ENCODE results near the gene GRHPR.

GRHPR gene

DNA sequence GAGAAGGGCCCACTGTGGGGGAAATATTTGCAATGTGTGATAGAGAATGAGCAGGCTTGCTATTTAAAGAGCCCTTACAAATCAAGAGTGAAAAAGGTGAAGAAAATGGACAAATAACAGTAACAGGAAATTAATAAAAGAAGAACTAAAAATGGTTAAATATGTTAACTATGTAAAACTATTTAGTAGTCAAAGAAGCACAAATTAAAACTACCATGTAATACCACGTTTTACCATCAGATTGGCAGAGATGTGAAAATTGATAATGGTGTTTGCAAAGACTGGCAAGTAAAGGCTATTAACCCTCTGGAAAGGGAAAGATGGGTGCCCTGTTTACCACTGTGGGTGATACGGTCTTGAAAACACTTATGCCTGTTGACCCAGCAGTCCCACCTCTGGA lies 23.2 kb upstream of the GRHPR start:
- DNase-seq: no peak

DNA sequence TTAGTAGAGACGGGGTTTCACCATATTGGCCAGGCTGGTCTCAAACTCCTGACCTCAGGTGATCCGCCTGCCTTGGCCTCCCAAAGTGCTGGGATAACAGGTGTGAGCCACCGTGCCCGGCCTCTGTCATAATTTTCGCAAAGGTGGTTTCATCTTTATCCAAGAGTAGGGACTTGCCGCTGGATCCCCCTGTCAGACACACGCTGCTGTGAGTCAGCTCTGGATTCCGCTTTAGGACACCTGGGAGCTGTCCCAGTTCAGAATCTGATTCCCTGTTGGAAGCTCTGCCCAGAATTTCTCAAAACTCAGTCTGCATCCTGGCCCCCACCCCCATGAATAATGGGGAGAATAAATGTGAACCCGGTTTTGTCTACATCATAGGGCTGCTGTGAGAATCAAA lies 17.9 kb upstream of the GRHPR start:
- no peak for DNase-seq

DNA sequence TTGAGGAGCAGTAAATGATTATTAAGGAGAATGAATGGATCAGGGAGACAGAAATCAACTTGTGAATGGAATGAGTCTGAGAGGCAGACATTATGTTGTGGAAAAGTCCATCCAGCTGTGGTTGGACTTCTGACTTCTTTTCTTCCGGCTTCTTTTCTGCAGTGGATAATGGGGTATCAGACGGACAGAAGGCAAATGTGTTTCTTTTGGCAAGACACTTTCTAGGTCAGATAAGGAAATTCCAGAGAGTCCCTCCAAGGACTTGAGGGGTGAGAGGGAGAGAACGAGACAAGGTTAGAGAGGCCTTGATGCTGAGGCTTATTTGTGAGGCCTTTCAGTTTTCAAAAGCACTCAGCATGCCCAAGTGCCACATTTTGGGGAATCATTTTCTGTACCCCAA lies 17.1 kb upstream of the GRHPR start:
- DNase-seq: no peak

DNA sequence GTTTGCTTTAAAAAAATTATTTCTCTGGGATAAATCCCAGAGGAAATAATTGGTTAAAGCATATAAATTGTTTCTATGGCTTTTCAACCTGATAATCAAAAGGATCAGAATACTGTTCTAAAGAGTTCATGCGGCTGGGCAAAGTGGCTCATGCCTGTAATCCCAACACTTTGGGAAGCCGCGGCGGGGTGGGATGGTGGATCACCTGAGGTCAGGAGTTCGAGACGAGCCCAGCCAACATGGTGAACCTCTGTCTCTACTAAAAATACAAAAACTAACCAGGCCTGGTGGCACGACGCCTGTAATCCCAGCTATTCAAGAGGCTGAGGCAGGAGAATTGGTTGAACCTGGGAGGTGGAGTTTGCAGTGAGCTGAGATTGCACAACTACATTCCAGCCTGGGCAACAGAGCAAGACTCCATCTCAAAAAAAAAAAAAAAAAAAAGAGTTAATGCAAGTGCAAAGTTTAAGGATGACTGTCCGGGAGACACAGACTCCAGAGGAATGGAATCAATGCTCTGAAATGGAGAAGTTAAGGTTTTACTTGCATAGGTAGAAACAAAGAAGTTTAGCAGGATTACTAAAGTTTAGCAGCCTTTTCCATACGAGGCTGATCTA lies 16.6 kb upstream of the GRHPR start:
- no peak for DNase-seq

DNA sequence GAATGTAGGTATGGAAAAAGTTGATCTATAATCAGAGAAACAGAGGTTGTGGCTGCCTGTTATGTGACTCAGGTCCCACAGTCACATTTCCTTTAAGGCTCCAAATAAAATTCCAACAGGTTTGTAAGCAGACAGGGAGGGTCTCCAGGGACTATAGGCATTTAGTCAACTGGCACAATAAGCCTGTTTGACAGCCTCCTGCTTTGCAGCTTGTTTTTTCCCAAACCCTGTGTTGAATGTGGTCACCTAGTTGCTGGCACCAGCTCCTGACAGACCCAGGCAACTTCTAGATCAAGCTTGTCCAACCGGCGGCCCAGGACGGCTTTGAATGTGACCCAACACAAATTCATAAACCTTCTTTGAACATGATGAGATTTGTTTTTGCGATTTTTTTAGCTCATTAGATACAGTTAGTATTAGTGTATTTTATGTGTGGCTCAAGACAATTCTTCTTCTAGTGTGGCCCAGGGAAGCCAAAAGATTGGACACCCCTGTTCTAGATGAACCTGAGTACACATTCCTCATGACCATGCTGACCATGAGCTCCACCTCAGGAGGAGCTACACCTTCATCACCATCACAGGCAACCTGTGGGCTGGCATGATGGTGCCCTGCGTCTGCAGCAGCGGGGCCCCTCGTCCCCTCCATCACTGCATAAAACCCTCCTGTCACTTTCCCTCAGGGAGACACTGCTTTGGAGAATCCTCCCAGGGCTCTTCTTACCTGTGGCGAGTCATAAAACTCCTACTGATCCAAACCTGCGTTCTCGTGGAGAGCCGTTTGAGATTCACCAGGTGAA lies 15.7 kb upstream of the GRHPR start:
- no peak for DNase-seq

DNA sequence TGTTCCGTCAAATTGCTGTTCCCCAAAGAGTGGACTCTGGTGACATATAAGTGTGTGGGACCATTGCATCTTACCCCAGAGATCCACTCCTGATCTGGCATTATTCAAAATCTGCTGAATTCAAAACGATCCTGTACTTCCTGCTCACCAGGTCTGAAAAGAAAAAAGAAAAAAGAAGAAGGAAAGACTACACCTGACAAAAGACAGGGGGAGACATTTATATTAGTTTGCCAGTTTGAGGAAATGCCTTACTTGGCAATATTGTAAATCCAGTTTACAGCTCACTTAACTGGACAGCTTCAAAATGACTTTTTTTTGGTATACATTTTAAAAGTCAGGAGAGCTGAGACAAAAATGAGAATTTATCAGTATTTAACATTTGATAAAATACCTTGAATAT lies 15.0 kb upstream of the GRHPR start:
- no peak for DNase-seq

DNA sequence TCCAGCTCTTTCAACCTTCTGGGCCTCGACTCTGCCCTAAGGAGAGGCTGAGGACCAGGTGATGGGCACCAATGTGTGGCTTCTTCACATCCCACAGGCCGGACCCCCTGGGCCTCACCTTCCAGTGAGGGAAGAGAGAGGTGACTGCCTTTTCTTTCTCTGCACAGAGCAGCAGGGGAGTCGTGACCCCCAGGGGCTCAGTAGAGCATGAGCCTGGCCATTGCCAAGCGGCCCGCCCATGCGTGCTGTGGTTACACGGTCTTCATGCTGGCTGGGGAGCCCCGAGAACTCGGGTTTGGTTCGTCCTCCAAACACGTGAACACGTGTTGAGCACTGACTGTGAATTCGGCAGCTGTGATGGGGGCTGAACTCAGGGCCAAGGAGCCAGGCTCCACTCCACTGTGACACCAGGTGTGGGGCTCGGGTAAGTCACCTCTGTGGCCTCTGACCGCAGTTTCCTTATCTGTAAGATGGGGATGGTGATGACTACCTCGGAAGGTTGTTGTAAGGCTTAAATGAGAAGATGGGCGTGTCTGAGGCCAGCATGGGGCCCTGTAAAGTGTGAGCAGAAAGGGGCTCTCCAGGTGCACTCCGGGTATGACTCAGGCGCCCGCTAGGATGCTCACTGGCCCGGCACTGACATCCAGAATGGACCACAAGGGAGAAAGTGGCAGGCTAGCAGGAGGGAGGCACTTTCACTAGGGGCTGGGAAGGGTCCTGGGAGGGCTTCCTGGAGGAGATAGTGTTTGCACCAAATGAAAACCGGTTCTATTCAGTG lies 13.4 kb upstream of the GRHPR start:
- DNase-seq: peak; percentile 78

DNA sequence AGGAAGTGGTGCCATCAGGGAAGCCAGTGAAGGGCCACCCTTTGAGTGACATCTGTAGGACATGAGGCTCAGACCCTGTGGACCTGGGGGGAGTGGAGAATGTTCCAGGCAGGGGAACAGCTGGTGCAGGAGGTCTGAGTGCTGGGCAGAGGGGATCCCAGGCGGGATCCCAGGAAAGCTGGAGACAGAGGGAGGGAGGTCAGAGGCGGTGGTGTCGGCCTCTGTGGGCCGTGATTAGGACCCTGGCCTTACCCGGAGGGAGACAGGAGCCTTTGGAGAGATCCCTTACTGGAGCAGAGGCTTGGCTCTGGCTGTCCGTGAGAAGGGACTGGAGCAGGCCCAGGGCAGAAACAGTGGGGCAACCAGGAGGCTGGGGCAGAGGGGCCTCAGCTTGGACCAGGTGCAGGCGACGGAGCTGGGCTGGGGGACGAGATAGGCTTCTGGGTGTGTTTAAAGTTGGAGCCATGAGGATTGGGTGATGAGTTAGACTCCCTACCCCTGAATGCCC lies 12.1 kb upstream of the GRHPR start:
- no peak for DNase-seq

DNA sequence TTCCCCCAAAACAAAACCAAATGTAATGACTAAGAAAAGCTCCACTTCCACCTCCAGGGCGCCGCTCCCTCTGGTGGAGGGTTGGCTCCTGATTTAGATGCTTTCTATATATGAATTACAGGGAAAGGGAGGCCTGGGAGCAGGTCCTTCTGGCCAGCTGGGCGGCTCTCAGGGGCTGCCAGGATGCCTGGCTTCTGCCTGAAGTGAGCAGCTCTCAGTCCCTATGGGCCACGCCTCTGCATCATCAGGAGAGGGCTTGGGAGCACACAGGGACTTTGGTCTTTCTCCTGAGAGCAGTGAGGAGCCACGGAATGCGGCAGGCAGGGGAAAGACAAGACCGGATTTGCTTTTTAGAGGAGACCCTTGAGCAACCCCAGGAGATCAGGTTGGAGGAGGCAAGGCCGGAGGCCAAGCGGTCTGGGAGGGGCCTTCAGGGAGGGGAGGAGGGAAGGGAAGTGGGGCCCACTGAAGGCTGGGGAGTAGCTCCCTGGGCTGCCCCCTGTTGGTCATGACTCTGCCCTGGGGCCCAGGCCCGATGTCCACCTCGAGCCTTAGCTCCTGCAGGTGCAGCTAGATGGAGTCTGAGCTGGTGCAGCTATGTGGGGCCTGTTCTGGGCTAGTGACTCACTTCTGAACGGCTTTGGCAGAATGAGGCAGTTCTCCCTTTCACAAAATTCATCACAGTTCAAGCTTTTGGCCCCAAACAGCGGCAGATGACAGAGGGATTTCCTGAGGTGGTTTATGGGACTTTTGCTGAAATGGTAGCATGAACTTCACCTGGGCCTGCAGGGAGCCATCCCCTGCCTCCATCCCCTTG lies 11.3 kb upstream of the GRHPR start:
- no peak for DNase-seq

DNA sequence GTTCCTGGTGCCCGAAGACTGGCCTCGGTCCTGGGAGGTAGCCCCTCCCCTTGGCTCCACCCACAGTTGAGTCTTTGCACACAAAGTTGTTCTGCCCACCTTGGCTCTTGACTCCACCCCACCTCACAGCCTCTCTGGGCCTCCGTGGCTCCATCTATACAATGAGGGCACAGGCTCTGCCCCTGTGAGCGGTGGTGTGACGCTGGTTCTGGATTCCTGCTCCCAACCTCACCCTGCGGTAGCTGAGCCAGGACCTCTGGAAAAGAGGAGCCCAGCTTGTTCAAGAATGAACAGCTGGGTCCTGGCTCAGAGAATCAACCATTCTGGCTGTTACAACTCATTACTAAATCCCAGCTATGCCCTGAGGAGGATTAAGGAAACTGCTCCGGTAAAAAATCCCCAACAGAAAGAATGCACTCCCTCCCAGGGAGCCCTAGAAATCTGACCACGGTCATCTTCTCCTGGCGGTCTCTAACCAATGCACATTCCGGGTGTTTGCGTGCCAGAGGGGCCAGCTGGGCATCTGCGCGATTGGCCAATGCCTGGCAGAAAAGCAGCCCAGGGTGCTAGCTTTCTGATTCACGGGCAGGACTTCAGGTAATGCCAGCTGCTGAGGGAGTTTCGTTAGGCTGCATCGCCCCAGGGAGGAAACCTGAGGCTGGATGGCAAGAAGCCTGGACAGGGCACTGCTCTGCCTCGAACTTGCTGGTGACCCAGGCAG lies 9.9 kb upstream of the GRHPR start:
- DNase-seq: no peak

DNA sequence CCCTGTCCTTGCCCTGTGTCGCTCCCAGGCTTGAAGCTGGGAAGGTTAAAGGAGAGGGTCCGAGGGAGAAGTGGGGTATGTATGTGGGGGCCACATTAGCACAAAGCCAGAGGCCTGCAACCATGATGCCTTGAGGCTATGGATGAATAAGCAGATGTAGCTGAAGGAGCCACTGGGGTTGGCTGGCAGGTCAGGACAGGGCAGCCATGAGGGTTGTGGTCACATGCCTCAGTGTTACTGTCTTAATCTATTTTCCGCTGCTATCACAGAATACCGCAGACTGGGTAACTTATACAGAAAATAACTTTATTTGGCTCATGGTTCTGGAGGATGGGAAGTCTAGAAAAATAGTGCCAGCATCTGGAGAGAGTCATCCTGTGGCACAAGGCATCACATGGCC lies 9.2 kb upstream of the GRHPR start:
- DNase-seq: no peak

DNA sequence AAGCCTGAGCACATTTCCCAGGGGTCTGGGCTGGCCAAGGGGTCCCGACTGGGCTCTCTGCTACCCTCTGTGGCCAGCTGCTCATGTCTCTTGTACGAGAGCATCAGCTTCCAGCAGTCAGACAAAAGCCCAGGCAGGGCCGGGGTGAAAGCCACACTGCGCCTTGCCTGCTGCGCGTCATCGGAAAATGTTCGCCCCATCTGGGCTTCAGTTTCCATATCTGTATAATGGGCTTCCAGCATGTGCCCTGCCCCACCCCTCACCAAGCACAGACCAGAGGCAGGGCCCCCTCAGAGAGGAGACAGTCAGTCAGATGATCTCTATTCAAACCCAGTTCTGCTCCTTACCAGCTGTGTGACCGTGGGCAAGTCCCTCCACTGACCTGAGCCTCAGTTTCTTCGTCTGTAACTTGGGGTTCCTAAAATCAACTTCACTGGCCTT lies 8.0 kb upstream of the GRHPR start:
- DNase-seq: no peak

DNA sequence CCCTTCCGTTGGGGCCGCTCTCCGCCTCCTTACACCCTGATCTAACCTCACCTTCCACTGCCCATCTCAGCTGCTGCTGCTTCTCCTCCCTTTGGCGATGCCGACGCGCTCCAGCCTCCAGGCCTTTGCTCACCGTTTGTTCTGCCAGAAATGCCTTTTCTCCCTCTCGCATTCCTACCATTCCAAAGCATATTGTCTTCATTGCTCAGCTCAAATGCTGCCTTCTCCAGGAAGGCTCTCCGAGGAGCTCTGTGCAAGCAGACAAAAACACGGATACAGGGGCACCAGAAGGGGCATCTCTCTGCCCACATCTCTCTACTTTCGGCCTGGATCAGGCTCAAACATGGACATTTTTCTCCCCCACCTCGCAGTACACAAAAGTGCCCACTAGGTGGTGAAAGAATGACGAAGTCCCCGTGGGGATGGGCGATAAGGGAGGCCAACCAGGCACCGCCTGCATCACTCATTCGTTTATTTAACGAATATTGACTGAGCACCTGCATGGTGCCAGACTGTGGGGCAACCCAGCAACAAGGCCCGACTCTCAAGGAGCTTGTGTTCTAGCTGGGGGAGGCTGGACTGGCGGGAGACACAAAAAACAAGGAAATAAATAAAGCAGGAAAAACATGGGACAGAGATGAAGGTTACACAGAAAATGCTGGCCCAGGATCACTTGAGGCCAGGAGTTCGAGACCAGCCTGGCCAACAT lies 7.3 kb upstream of the GRHPR start:
- peak; percentile 82 for DNase-seq

DNA sequence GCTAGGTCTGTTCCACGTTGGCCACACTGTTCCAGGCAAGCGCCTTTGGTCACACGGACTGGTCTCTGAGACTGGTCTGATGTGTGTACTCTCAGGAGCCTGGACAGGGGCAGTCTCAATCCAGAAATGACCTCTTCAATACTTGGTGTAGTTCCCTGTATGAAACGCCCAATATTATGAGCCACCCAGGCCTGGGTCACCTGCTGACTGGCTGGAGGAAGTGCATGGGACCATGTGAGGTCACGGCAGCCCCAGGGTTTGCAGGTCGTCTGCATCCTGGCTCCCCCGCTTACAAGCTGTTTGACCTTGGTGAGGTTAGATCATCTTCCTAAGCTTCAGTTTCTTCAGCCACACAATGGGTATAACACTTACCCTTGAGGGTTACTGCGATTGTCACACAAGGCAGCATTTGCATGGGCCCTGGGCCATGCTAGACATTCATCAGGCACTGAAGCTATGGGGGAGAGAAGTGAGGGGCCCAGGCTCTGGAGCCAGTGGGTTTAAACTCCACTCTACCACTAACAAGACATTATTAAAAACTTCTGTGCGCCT lies 5.2 kb upstream of the GRHPR start:
- DNase-seq: no peak

DNA sequence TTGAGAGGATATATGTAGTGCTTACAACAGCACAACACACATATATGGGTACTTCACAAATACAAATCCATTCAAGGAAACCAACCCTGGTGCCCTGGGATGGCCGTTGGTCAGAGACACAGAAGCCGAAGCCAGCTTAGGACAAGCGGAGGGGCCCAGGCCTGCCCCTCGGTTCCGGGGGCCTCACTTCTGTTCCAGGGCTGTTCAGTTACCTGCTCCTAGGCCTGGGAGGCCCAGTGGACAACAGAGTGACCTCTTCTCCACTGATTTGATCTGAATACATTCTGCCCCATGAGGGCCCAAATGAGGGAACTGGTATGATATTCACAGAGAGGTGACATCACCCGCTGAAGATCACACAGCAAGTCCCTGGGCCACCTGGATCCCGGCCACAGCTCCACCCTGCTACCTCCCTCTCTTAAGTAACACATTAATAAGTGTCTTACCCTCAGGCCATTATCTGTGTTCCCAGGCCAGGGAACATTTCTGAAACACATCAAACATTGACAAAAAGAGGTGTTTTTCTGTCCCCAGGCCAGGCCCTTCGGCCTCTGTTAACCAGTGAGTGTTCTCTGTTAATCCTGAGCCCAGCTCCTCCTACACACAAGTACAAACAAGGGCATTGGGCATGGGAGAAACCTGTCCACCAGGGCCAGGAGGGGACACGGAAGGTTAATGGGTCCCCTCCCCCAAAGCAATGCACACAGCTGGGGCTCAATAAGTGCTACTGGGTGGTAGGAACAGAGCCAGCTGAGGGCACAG lies 4.5 kb upstream of the GRHPR start:
- no peak for DNase-seq

DNA sequence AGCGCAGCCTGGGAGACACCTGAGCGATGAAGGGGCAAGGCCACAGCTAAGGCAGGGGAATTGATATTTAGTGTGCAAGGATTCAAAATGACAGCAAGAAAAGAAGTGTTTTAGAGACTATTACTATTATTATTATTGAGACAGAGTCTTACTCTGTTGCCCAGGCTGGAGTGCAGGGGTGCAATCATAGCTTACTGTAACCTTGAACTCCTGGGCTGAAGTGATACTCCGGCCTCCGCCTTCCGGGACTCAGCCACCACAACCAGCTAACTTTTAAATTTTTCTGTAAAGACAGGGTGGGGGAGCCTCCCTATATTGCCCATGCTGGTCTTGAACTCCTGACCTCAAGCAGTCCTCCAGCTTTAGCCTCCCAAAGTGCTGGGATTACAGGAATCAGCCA lies 3.3 kb upstream of the GRHPR start:
- no peak for DNase-seq

DNA sequence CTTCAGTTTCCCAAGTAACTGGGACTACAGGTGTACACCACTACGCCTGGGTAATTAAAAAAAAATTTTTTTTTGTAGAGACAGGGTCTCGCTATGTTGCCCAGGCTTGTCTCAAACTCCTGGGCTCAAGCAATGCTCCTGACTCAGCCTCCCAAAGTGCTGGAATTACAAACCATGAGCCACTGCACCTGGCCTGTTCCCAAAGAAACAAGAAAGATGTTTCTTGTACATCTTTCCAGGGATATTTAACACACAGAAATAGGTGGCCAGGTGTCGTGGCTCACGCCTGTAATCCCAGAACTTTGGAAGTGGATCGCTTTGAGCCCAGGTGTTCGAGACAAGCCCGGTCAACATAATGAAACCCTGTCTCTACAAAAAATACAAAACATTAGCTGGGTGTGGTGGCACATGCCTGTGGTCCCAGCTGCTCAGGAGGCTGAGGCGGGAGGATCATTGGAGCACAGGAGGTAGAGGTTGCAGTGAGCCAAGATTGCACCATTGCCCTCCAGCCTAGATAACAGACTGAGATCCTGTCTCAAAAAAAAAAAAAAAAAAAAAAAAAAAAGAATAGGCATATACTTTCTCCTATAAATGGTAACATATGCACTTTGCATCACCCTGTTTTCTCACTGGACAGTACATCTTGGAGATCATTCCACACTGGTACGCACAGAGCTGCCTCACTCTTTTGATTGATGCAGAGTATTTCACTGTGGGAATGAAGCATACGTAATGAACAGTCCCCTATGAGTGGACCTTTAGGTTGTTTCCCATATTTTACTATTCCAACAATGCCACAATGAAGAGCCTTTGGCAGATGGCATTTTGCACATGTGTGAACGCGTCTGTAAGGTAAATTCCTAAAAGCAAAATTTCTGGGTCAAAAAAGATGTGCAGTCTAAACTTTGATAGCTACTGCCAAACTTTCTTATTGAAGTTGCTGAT lies 2.0 kb upstream of the GRHPR start:
- no peak for DNase-seq

DNA sequence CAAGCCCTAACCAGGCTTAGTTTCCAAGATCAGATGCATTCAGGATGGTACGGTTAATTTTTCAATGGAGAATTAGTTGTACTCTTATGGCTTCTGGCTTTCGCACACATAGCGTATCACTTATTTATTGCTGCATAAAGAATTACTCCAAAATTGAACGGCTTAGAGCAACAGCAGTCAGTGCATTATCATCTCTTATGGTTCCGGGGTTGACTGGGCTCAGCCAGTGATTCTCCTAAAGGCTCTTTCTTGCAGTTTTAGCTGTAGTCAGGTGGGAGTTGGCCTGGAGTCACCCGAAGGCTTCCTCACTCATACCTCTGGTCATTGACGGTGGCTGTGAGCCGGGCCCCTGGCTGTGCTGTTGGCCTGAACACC lies 595 bp upstream of the GRHPR start:
- DNase-seq: no peak

DNA sequence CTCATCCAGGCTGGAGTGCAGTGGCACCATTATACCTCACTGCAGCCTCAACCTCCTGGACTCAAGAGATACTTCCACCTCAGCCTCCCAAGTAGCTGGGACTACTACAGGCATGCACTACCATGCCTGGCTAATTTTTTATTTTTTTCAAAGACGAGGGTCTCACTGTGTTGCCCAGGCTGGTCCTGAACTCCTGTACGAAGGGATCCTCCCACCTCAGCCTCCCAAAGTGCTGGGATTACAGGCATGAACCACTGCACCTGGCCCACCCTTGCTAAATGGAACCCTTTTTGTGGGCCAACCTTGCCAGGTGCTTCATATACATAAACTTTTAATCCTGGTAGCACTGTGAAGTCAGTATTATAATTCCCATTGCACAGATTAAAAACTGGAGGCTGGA lies 1.0 kb downstream of the GRHPR start:
- no peak for DNase-seq

All from CD4-positive, alpha-beta T cell treated with Interleukin-10 for 1 hour (primary cell).